HepG2 (cell line): ENCODE results near the gene RALY.

Experiments
- CTCF ChIP-seq: sonication (generic); formaldehyde crosslinking; IDR thresholded peaks from 2 replicates; pipeline ENCODE4 v1.5.0; 2020; ENCODE audit warnings: mild to moderate bottlenecking, missing genetic modification reagents, moderate library complexity
- HNF4A ChIP-seq: sonication (generic); formaldehyde crosslinking; IDR thresholded peaks from 2 replicates; pipeline ENCODE4 v1.4.0; 2020; ENCODE audit warnings: missing genetic modification reagents
- HNRNPK ChIP-seq: fragments of 200-400 bp; formaldehyde crosslinking; IDR thresholded peaks from 2 replicates; pipeline ENCODE4 v1.6.1; 2018; ENCODE audit warnings: low read length, low read depth, moderate library complexity, mild to moderate bottlenecking; ENCODE audit not compliant: poor library complexity, severe bottlenecking
- MAZ ChIP-seq, 2 experiments: sonication (generic) in 1 of 2; formaldehyde crosslinking in 1 of 2; IDR thresholded peaks; 2 replicates each; pipeline versions ENCODE4 v1.5.0 to v1.6.1; 2012 to 2020; ENCODE audit warnings: low read depth in 2 of 2, mild to moderate bottlenecking in 2 of 2, borderline replicate concordance in 1 of 2, improper control_type of control experiment in 1 of 2, low read length in 1 of 2, missing genetic modification reagents in 1 of 2, moderate library complexity in 1 of 2
- NCOR1 ChIP-seq: fragments of 200-600 bp; sonication (generic); IDR thresholded peaks from 2 replicates; pipeline ENCODE4 v1.7.0; 2017; ENCODE audit warnings: antibody characterized with exemption, low read length, borderline replicate concordance
- POLR2AphosphoS5 ChIP-seq: IDR thresholded peaks from 2 replicates; pipeline ENCODE4 v1.6.1; 2012; ENCODE audit warnings: low read depth, low read length
- RAD21 ChIP-seq: fragments of 450-650 bp; formaldehyde crosslinking; IDR thresholded peaks from 2 replicates; pipeline ENCODE4 v1.5.0; 2020; ENCODE audit warnings: mild to moderate bottlenecking
- RBM22 ChIP-seq: fragments of 200-400 bp; formaldehyde crosslinking; optimal IDR thresholded peaks from 2 replicates; pipeline ENCODE3; 2017; ENCODE audit warnings: mild to moderate bottlenecking, low read length, moderate library complexity
- SP2 ChIP-seq: sonication (generic); formaldehyde crosslinking; IDR thresholded peaks from 2 replicates; pipeline ENCODE4 v1.5.1; 2020; ENCODE audit warnings: mild to moderate bottlenecking, missing genetic modification reagents
- ZNF770 ChIP-seq: sonication (generic); formaldehyde crosslinking; IDR thresholded peaks from 2 replicates; pipeline ENCODE4 v1.5.0; 2020; ENCODE audit warnings: mild to moderate bottlenecking, missing genetic modification reagents
- ZNF839 ChIP-seq: sonication (generic); formaldehyde crosslinking; IDR thresholded peaks from 2 replicates; pipeline ENCODE4 v1.4.0; 2020; ENCODE audit warnings: missing genetic modification reagents, mild to moderate bottlenecking, borderline replicate concordance

- TF ChIP-seq NCOR1 = no peak
- no peak for TF ChIP-seq SP2 (CRISPR knock-in tag)
- no peak for TF ChIP-seq ZNF839 (CRISPR knock-in tag)
- no peak for TF ChIP-seq RAD21 (CRISPR knock-in tag)
- no peak for TF ChIP-seq HNRNPK
- TF ChIP-seq RBM22 = peak; percentile 94
- no peak for TF ChIP-seq CTCF
- no peak for TF ChIP-seq MAZ (IDR thresholded peaks at IDR 0.05; ENCODE audit: borderline replicate concordance, low read depth, low read length)
- no peak for TF ChIP-seq MAZ (CRISPR knock-in tag; IDR thresholded peaks at IDR 0.05; ENCODE audit: low read depth)
- TF ChIP-seq POLR2AphosphoS5 = no peak; the same call in 1 of the 2 replicates
- TF ChIP-seq HNF4A = no peak
- no peak for TF ChIP-seq ZNF770
These were observed 91.9 kb downstream of the RALY start for GRCh38 chr20:34085544-34086040.
